Activated CD4-positive, alpha-beta T cell treated with anti-CD3 and anti-CD28 coated beads for 24 hours (primary cell): ENCODE data around the gene COMMD3.

Experiments
- DNase-seq, 2 donors: peaks; one replicate each; pipeline ENCODE4 v3.0.0-alpha.2; 2020; ENCODE audit warnings: low read depth in 2 of 2

COMMD3 gene

DNA sequence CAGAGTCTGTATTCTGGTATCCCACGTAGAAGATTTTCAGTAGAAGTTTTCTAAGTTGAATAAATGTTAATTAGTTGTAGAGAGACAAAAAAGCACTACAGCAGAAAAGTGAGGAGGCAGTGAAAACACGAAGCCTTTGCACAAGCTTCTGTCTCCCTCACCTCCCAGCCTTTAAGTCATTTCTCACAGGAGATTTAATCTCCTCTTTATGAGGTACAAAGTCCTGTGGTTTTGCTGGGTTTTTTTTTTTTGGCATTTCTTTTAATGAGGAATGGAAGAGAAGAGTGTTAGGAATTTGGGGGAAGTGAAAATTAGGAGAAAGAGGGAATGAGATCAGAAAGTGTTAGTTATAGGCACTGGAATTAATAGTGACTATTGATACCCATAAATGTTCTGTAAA lies 50.6 kb downstream of the COMMD3 start:
- DNase-seq = no peak

DNA sequence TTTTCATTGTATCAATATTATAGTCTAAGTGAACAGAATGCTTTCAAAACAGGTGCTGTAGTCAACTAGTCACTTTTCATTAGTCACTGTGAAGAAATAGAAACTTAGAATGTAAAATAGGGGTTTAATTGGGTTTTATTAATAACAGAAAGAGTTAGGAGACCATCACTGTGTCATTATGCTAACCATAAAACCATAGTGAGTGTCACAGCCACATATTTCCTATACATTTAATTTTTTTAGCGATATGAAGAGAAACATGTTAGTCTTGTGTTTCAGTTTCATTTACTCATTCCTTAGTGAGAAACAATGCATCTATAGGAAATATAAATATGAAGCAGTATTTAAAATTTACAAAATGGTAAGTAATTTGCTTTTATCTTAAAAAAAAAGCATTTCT lies 51.3 kb downstream of the COMMD3 start:
- DNase-seq = no peak

GRCh38 chr10:22368402-22368801 lies 52.2 kb downstream of the COMMD3 start:
- no peak for DNase-seq

GRCh38 chr10:22368981-22369380 lies 52.8 kb downstream of the COMMD3 start:
- no peak for DNase-seq

DNA sequence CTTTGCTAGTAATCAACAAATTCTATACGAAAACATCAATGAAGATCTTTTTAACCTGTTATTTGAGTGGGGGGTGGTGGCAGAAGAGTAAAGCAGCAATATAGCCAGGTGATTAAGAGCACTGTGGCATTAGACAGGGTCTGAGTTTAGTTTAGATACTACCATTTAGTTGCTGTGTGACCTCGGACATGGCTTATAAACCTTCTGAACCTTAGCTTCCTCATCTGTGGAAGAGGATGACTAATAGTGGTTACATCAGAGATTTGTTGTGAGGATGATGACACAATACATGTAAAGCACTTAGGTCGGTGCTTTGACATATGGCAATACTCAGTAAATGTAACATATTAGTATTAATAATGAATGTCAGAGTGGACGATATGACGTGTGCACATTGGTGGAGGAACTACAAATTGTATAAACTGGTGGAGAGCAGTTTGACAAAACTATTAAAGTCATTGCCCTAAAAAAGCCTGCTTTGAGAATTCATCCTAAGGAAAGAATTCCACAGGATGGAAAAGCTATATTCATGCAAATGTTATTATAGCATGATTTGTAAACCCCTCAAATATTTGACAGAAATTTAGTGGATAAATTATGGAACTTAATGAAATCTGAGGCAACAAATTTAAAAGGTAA lies 53.4 kb downstream of the COMMD3 start:
- DNase-seq = no peak
